Stimulated activated CD8-positive, alpha-beta memory T cell treated with anti-CD3 and anti-CD28 coated beads, Interleukin-15, amount 100 ng/mL, for 1 hour (primary cell): Measurements from ENCODE around the gene FKBP5.
"Not testable (repeated sequence)": the region's sequence is repeated elsewhere in the genome, so short reads cannot be mapped to it uniquely, and the experiment has no call there.

ENCODE experiments used
- DNase-seq: peaks from one replicate; pipeline ENCODE4 v3.0.0-alpha.2; 2020; ENCODE audit warnings: low read depth

FKBP5 gene

GRCh38 chr6:35688605-35689322, at the start of gene FKBP5:
Gene FKBP5, minus strand, starts transcription at chr6:35688915. Its CDS starts 46,091 bp downstream, at chr6:35642824.
- DNase-seq: peak; percentile 70

GRCh38 chr6:35737413-35738211, 48.9 kb upstream of the FKBP5 start:
- no peak for DNase-seq

DNA sequence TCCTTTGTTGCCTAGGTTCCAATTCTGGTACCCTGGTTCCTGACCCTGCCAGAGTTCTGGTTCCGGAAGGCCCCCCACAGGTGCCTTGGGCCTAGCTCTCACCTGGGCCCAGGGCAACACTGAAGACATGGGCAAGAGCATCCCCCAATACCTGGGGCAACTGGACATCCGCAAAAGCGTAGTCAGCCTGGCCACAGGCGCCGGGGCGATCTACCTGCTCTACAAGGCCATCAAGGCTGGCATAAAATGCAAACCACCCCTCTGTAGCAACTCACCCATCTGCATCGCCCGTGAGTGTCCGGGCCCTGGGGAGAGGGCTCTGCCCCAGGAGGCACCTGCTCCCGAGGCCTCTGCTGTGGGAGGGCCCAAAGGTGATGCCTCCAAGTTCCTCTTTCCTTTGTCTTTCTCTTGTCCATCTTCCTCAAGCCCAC, 48.3 kb upstream of the FKBP5 start, which contains the start of gene ARMC12:
Gene ARMC12 (plus strand): TSS at position 51 of the 431 bp plus-strand sequence. CDS start 77 bp downstream, at position 128.
- no peak for DNase-seq

- DNase-seq: peak; percentile 83
These were observed 47.7 kb upstream of the FKBP5 start for GRCh38 chr6:35736253-35736894.

- DNase-seq: no peak
These were observed 46.7 kb upstream of the FKBP5 start for GRCh38 chr6:35735452-35735851.

GRCh38 chr6:35734319-35734718, 45.6 kb upstream of the FKBP5 start:
- not testable (repeated sequence) for DNase-seq

GRCh38 chr6:35733633-35734032, 44.9 kb upstream of the FKBP5 start:
- no peak for DNase-seq

- DNase-seq: peak; percentile 90
These were observed 43.2 kb upstream of the FKBP5 start for GRCh38 chr6:35731736-35732532.

GRCh38 chr6:35731414-35731735, 42.7 kb upstream of the FKBP5 start:
- peak; percentile 97 for DNase-seq

GRCh38 chr6:35730745-35731413, 42.2 kb upstream of the FKBP5 start:
- no peak for DNase-seq

GRCh38 chr6:35729722-35730121, 41.0 kb upstream of the FKBP5 start:
- no peak for DNase-seq

DNA sequence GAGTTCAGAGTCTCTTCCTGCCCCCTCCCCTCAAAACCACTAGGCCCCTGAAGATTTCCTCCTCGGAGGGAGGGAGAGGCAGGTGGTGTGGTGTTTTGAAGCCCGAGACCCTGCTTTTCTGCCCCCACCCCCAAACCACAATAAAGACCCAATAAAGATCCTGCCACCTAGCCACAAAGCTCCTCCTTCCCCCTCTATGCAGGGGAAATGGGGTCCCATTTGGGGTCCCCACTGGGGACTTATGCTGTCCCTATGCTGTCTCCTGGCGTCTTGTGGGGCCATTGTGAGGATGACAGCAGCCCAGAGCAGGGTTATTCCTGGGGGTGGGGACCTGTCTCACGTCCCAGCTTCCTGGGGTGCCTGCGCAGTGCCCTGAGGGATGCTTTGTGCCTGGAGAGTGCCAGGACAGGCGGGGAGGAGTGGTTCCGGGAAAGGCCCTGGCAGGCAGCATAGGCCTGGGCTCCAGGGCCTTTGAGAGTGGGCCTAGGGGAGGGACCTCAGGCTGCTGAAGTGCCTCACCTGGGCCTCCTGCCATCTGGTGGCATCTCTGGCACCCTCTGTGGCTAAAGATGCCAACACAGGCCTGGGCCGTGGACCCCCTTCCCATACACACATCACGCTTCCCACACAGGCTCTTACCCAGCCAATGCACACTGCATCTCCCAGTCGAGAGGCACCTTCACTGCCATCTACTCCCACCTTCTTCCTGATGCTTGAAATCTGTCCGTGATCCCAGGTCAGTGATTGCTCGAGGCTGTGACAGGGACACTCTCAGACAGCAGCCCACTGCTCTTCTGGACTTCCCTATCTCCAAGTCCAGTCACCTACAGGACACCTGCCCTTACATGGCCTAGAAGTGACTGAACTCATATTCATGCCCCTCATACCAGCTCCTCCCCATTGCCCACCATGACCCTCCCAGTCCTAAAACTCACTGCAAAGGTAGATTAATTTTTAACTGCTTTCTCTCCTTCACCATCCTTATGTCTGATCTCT, 40.3 kb upstream of the FKBP5 start:
- no peak for DNase-seq

DNA sequence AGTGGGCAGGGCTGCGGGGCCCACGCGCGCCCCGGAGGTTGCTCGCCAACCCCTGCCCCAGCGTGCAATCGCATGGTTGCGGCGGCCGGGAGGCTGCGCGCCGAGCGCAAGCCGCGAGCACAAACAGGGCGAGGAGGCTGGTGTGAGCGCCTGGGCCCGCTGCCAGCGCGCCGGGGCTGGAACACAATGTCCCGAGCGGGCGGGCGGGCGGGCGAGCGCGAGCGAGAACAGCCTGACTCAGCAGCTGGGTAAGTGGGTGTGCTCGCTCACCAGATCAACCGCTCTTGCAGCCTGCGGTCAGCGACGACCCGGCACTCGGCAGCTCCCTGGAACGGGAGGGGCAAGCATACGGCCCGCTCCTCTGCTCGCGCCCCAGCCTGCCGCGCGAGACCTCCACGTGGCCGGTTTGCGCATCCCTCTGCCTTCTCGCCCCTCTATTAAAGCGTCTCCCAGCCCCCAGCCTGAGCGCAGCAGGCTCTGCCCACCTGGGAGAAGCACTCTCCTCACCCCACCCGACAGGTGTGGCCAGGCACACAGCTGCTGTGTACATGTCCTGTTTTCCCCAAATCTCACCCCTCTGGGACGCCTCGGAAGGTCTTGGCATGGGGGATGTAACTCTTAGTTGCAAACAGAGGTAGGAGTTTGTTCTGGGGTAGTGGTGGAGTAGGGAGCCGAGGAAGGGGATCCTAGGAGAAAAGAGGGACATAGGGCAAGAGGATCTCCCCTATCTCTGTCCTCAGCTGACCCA, 39.4 kb upstream of the FKBP5 start:
- DNase-seq: peak; percentile 60

GRCh38 chr6:35727231-35727934, 38.7 kb upstream of the FKBP5 start:
- no peak for DNase-seq

- DNase-seq: no peak
These were observed 37.2 kb upstream of the FKBP5 start for GRCh38 chr6:35725721-35726438.

DNA sequence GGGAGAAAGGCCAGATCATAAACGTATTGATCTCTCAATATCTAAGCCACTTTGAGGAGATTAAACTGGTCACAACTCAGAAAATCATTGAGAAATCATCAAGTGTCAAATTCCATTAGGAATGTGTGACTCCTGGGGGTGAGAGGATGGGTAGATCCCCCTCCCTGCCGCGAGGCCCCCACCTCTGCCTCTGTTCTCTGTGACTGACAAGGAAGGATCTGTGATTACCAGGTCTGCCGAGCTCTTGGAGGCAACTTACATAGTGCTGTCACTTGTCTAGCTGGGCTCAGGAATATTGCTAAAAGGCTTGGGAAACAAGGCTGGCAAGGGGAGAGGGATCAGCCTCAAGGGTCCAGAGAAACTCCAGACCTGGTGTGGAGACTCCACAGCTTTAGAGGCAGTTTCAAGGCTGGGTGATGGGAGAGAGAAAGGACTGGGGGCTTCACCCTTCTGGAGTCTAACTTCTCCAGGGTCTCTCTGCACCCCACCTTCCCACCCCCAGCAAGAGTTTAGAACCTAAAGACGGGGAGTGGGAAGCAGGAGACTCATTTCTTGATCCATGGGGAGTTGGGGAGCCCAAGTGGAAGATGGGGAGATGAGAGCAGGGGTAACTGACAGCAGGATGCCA, 36.5 kb upstream of the FKBP5 start:
- no peak for DNase-seq

GRCh38 chr6:35724471-35724870, 35.8 kb upstream of the FKBP5 start:
- no peak for DNase-seq

GRCh38 chr6:35724059-35724458, 35.3 kb upstream of the FKBP5 start:
- no peak for DNase-seq
